Lower leg skin (tissue), 4 donors: ENCODE results near the gene FOXJ3. TPM values are rescaled to one million over a fixed set of nuclear protein-coding genes. Genes with fewer than 3 reads are reported as not detected.

ENCODE experiments used
- DNase-seq, 2 donors: peaks; one replicate each; pipeline ENCODE4 v3.0.0-alpha.2; 2019; ENCODE audit warnings: low spot score in 2 of 2
- H3K4me3 ChIP-seq: fragments of 200-600 bp; sonication (generic); 2 replicates; pipeline ENCODE4 v1.5.1; 2017; ENCODE audit warnings: mild to moderate bottlenecking, low read depth; ENCODE audit not compliant: poor library complexity, severe bottlenecking
- CTCF ChIP-seq, 3 donors: fragments of 450-650 bp; IDR thresholded peaks; one replicate each; pipeline ENCODE4 v1.5.1; 2016; ENCODE audit warnings: antibody characterized with exemption in 3 of 3, mild to moderate bottlenecking in 3 of 3, moderate library complexity in 2 of 3
- POLR2A ChIP-seq, 2 donors: fragments of 450-650 bp; IDR thresholded peaks; one replicate each; pipeline ENCODE4 v1.6.1; 2016 to 2017; ENCODE audit warnings: antibody characterized with exemption in 2 of 2, mild to moderate bottlenecking in 1 of 2, moderate library complexity in 1 of 2
- WGBS, 2 donors: methylation state at CpG; one replicate each; pipeline ENCODE4 v1.1.5; 2018; 5-methylcytosine and 5-hydroxymethylcytosine counted together
- intact Hi-C: fragments of 100-400 bp; cut with DNase I; formaldehyde crosslinking; loops from one replicate; pipeline ENCODE4 v1.15.0; 2023; ENCODE audit warnings: low total_unique reads
- total RNA-seq, 4 donors: library from RNA; depleted of rRNA; stranded (reverse); fragments of >200 nt; gene quantifications; one replicate each; pipeline ENCODE4 v1.1.0, GENCODE V29; 2016

Gene FOXJ3
- total RNA-seq, 4 donors from 2014 or later = 29.8 to 39.6 (median 35.9) TPM

GRCh38 chr1:42359466-42359865, 24.4 kb upstream of the FOXJ3 start:
- WGBS, 2 donors = 45 to 70% methylated on average over 1 of the region's 1 CpG
- intact Hi-C loops = no loop called here
- DNase-seq = no peak
- TF ChIP-seq POLR2A (IDR thresholded peaks at IDR 0.05) = no peak
- TF ChIP-seq CTCF (IDR thresholded peaks at IDR 0.05) = no peak
- no peak overlapping the region for H3K4me3 ChIP-seq

GRCh38 chr1:42358791-42359190, 23.8 kb upstream of the FOXJ3 start:
- H3K4me3 ChIP-seq = no peak overlapping the region
- 88 to 90% methylated on average over 3 of the region's 3 CpGs for WGBS, 2 donors
- TF ChIP-seq POLR2A (IDR thresholded peaks at IDR 0.05) (no peak), CTCF (IDR thresholded peaks at IDR 0.05) (no peak)
- DNase-seq = no peak
- intact Hi-C loops = no loop called here

- 0 to 7% methylated on average over 1 of the region's 1 CpG for WGBS, 2 donors
- no peak overlapping the region for H3K4me3 ChIP-seq
- intact Hi-C loops = no loop called here
- TF ChIP-seq CTCF (IDR thresholded peaks at IDR 0.05) (no peak), POLR2A (IDR thresholded peaks at IDR 0.05) (no peak)
- no peak for DNase-seq
Observed at GRCh38 chr1:42350086-42350485, 15.1 kb upstream of the FOXJ3 start.

- intact Hi-C loops = no loop called here
- H3K4me3 ChIP-seq = no peak overlapping the region
- DNase-seq = no peak
- no peak for TF ChIP-seq POLR2A (IDR thresholded peaks at IDR 0.05)
- no peak for TF ChIP-seq CTCF (IDR thresholded peaks at IDR 0.05)
Observed at GRCh38 chr1:42348498-42348897, 13.5 kb upstream of the FOXJ3 start.

- intact Hi-C loops = no loop called here
- H3K4me3 ChIP-seq = no peak overlapping the region
- WGBS, 2 donors = 82 to 87% methylated on average over 5 of the region's 5 CpGs
- TF ChIP-seq CTCF (IDR thresholded peaks at IDR 0.05) (no peak), POLR2A (IDR thresholded peaks at IDR 0.05) (no peak)
- no peak for DNase-seq
Observed at GRCh38 chr1:42343049-42343448, 8.0 kb upstream of the FOXJ3 start.

GRCh38 chr1:42340901-42341300, 5.9 kb upstream of the FOXJ3 start:
- TF ChIP-seq CTCF (IDR thresholded peaks at IDR 0.05) = no peak
- 90 to 94% methylated on average over 1 of the region's 1 CpG for WGBS, 2 donors
- H3K4me3 ChIP-seq = no peak overlapping the region
- DNase-seq = no peak
- intact Hi-C loops = no loop called here
